CD4-positive, alpha-beta T cell (primary cell): ENCODE measurements around the gene U2AF2. TPM values are rescaled to one million over a fixed set of nuclear protein-coding genes. Genes with fewer than 3 reads are reported as not detected.

Experiments
- ATAC-seq: fragments of 200-7000 bp; cut with Tn5 transposase; one replicate; pipeline ENCODE4 v1.10.0; 2022; ENCODE audit warnings: mild to moderate bottlenecking; ENCODE audit not compliant: poor library complexity
- CTCF ChIA-PET: fragments of 350-600 bp; sonication (Branson Sonifier 250); formaldehyde crosslinking; loops from one replicate; lab custom pipeline; 2021; ENCODE audit warnings: antibody characterized with exemption, inconsistent platforms; lab: Charles Lee
- POLR2A ChIA-PET: fragments of 350-600 bp; sonication (Branson Sonifier 250); formaldehyde crosslinking; loops from one replicate; lab custom pipeline; 2021; ENCODE audit warnings: antibody characterized with exemption, inconsistent platforms; lab: Charles Lee
- DNase-seq, 14 experiments: peaks; one replicate each; pipeline ENCODE4 v3.0.0-alpha.2; 2013 to 2020; ENCODE audit warnings: mixed read lengths in 2 of 14
- H3K27ac ChIP-seq, 2 donors: one replicate each; pipeline versions ENCODE4 v1.5.1 to v1.7.0; 2013; ENCODE audit warnings: low read length in 2 of 2, low read depth in 1 of 2, mild to moderate bottlenecking in 1 of 2
- H3K27me3 ChIP-seq, 2 experiments: 1 replicate in 1 of 2; 2 replicates in 1 of 2; pipeline versions ENCODE4 v1.6.1 to v1.7.0; 2013; ENCODE audit warnings: low read length in 2 of 2, control low read depth in 1 of 2, mild to moderate bottlenecking in 1 of 2, moderate library complexity in 1 of 2; ENCODE audit not compliant: insufficient read depth in 2 of 2, control insufficient read depth in 1 of 2
- H3K36me3 ChIP-seq: one replicate; pipeline ENCODE4 v1.6.1; 2013; ENCODE audit warnings: low read length, control low read depth; ENCODE audit not compliant: insufficient read depth
- H3K4me1 ChIP-seq: one replicate; pipeline ENCODE4 v1.6.1; 2013; ENCODE audit warnings: low read length, control low read depth; ENCODE audit not compliant: insufficient read depth
- H3K4me3 ChIP-seq: one replicate; pipeline ENCODE4 v1.5.1; 2013; ENCODE audit warnings: mild to moderate bottlenecking, low read length, moderate library complexity
- H3K9me3 ChIP-seq, 2 experiments: 1 replicate in 1 of 2; 2 replicates in 1 of 2; pipeline versions ENCODE4 v1.6.1 to v1.7.0; 2013; ENCODE audit warnings: low read length in 2 of 2, mild to moderate bottlenecking in 2 of 2, control low read depth in 1 of 2, moderate library complexity in 1 of 2; ENCODE audit not compliant: control insufficient read depth in 1 of 2, insufficient read depth in 1 of 2
- H3K27ac Mint-ChIP-seq: one replicate; pipeline ENCODE4 v1.8.0; 2020; ENCODE audit warnings: mixed read lengths
- H3K27me3 Mint-ChIP-seq: one replicate; pipeline ENCODE4 v1.8.0; 2021; ENCODE audit warnings: mixed read lengths
- H3K36me3 Mint-ChIP-seq: one replicate; pipeline ENCODE4 v1.8.0; 2021; ENCODE audit warnings: low read depth, mixed read lengths
- H3K4me1 Mint-ChIP-seq: one replicate; pipeline ENCODE4 v1.8.0; 2021; ENCODE audit warnings: low read depth, mixed read lengths
- H3K4me3 Mint-ChIP-seq: one replicate; pipeline ENCODE4 v1.8.0; 2020; ENCODE audit warnings: mild to moderate bottlenecking, mixed read lengths
- H3K9me3 Mint-ChIP-seq: one replicate; pipeline ENCODE4 v1.8.0; 2020; ENCODE audit warnings: mixed read lengths
- CTCF ChIP-seq: fragments of 200-600 bp; IDR thresholded peaks from one replicate; pipeline ENCODE4 v1.8.0; 2022; ENCODE audit warnings: antibody characterized with exemption, mild to moderate bottlenecking
- intact Hi-C, 2 experiments: fragments of 100-400 bp; cut with DNase I in 1 of 2; cut with micrococcal nuclease in 1 of 2; formaldehyde crosslinking; loops; one replicate each; pipeline versions ENCODE4 v1.15.1 to v1.9.0; 2023 to 2025; cut with DNase I, micrococcal nuclease
- total RNA-seq, 174 experiments: library from RNA in 2 of 174; stranded (reverse) in 2 of 174; gene quantifications; one replicate each; pipeline ENCODE4 v1.2.3 and lab custom pipeline; 2021 to 2026

U2AF2 gene
- total RNA-seq, 2 experiments from 2014 or later, result 209 to 212 TPM

GRCh38 chr19:55687281-55688201, 32.7 kb downstream of the U2AF2 start:
- DNase-seq (peak in 1 of 14 experiments; percentile 15), ATAC-seq (no peak)
- intact Hi-C loops, result no loop called here
- Mint-ChIP-seq H3K9me3 (no peaks in the 10 kb centered on the region), H3K4me3 (no peak overlapping the region), H3K36me3 (peaks cover 68% of the 10 kb centered on the region), H3K27me3 (no peaks in the 10 kb centered on the region), H3K4me1 (peaks cover 8% of the 10 kb centered on the region), H3K27ac (no peak overlapping the region)
- no peak overlapping the region for H3K4me3 ChIP-seq
- ChIA-PET CTCF (no interaction called here), POLR2A (no interaction called here)
- H3K27ac ChIP-seq, result no peak overlapping the region
- H3K9me3 ChIP-seq, result no peaks in the 10 kb centered on the region
- H3K27me3 ChIP-seq, result no peaks in the 10 kb centered on the region
- no peak for TF ChIP-seq CTCF
- peaks cover 14% of the 10 kb centered on the region for H3K4me1 ChIP-seq
- H3K36me3 ChIP-seq, result peaks cover 81% of the 10 kb centered on the region

- H3K27ac ChIP-seq, result no peak overlapping the region
- H3K9me3 Mint-ChIP-seq, result no peaks in the 10 kb centered on the region
Measured at GRCh38 chr19:55688422-55689218, 33.8 kb downstream of the U2AF2 start.

More at GRCh38 chr19:55688422-55689218, 33.8 kb downstream of the U2AF2 start:
- H3K4me3 Mint-ChIP-seq, result no peak overlapping the region
- H3K4me1 Mint-ChIP-seq, result peaks cover 7% of the 10 kb centered on the region
- peaks cover 69% of the 10 kb centered on the region for H3K36me3 Mint-ChIP-seq
- ATAC-seq (no peak), DNase-seq (no peak)
- intact Hi-C loops, result no loop called here
- Histone ChIP-seq H3K27me3 (no peaks in the 10 kb centered on the region), H3K36me3 (peaks cover 86% of the 10 kb centered on the region), H3K9me3 (no peaks in the 10 kb centered on the region), H3K4me1 (peaks cover 14% of the 10 kb centered on the region), H3K4me3 (no peak overlapping the region)
- ChIA-PET CTCF (no interaction called here), POLR2A (no interaction called here)
- H3K27ac Mint-ChIP-seq, result no peak overlapping the region
- no peak for TF ChIP-seq CTCF
- no peaks in the 10 kb centered on the region for H3K27me3 Mint-ChIP-seq
